Endothelial cell of umbilical vein (primary cell): Measurements from ENCODE around the gene PAK4. TPM values are rescaled to one million over a fixed set of nuclear protein-coding genes. Genes with fewer than 3 reads are reported as not detected.

Source experiments
- BruUV-seq: library from RNA; stranded (reverse); fragments of 400-500 nt; replicated peaks from 2 replicates; lab custom pipeline; 2021; lab: Mats Ljungman, UMichigan
- CTCF ChIA-PET: fragments of 300-600, 350-600 bp; sonication (Branson Sonifier 250); formaldehyde crosslinking; loops from one replicate; lab custom pipeline; 2021; ENCODE audit warnings: antibody characterized with exemption, inconsistent platforms; lab: Charles Lee
- POLR2A ChIA-PET: fragments of 300-600, 350-600 bp; sonication (Branson Sonifier 250); formaldehyde crosslinking; loops from one replicate; lab custom pipeline; 2021; ENCODE audit warnings: antibody characterized with exemption, inconsistent platforms; lab: Charles Lee
- DNase-seq: peaks from one replicate; pipeline ENCODE4 v3.0.0-alpha.2; 2011; ENCODE audit warnings: low read depth, low spot score
- FAIRE-seq: peaks from 2 replicates; lab custom pipeline; 2011; peaks lifted over from hg19 to GRCh38; lab: Jason Lieb, UNC
- H2AFZ ChIP-seq: 2 replicates; pipeline ENCODE4 v1.6.0; 2012; ENCODE audit warnings: low read depth, low read length, control low read depth, inconsistent platforms
- H3K27ac ChIP-seq: 2 replicates; pipeline ENCODE4 v1.5.1; 2011; ENCODE audit warnings: low read depth, mild to moderate bottlenecking, control low read depth, low read length, moderate library complexity; ENCODE audit not compliant: insufficient read depth
- H3K27me3 ChIP-seq, 2 experiments: 2 replicates each; pipeline versions ENCODE4 v1.6.0 to v1.6.1; 2011; ENCODE audit warnings: low read length in 2 of 2, mixed read lengths in 1 of 2; ENCODE audit not compliant: control insufficient read depth in 2 of 2, insufficient read depth in 2 of 2
- H3K36me3 ChIP-seq, 2 experiments: 2 replicates in 1 of 2; 3 replicates in 1 of 2; pipeline ENCODE4 v1.5.1; 2011; ENCODE audit warnings: low read length in 2 of 2, mild to moderate bottlenecking in 1 of 2, moderate library complexity in 1 of 2; ENCODE audit not compliant: control insufficient read depth in 2 of 2, insufficient read depth in 2 of 2; ENCODE audit errors: extremely low read depth in 1 of 2
- H3K4me1 ChIP-seq: 3 replicates; pipeline ENCODE4 v1.5.1; 2011; ENCODE audit warnings: mild to moderate bottlenecking, low read length; ENCODE audit not compliant: control insufficient read depth, insufficient read depth; ENCODE audit errors: extremely low read depth
- H3K4me2 ChIP-seq: 2 replicates; pipeline ENCODE4 v1.6.1; 2011; ENCODE audit warnings: low read length, control low read depth, mixed read lengths; ENCODE audit not compliant: insufficient read depth
- H3K4me3 ChIP-seq, 3 experiments: fragments of 200-600 bp in 1 of 3; sonication (generic), shearing (Covaris generic) in 1 of 3; replicated peaks in 1 of 3; 2 replicates each; pipeline ENCODE4 v1.5.1; 2011 to 2016; ENCODE audit warnings: control low read depth in 3 of 3, low read length in 3 of 3, mild to moderate bottlenecking in 2 of 3, inconsistent platforms in 1 of 3, low read depth in 1 of 3, moderate library complexity in 1 of 3; ENCODE audit not compliant: insufficient read depth in 1 of 3
- H3K79me2 ChIP-seq: 2 replicates; pipeline ENCODE4 v1.6.0; 2012; ENCODE audit warnings: low read length, inconsistent platforms; ENCODE audit not compliant: control insufficient read depth, insufficient read depth
- H3K9ac ChIP-seq: replicated peaks from 2 replicates; pipeline ENCODE3; 2011; ENCODE audit warnings: low read length, control low read depth; ENCODE audit not compliant: insufficient read depth; ENCODE audit errors: extremely low read depth
- H3K9me1 ChIP-seq: replicated peaks from 3 replicates; pipeline ENCODE4 v1.6.0; 2011; ENCODE audit warnings: mild to moderate bottlenecking, low read length; ENCODE audit not compliant: control insufficient read depth, insufficient read depth; ENCODE audit errors: extremely low read depth
- H3K9me3 ChIP-seq: replicated peaks from 2 replicates; pipeline ENCODE4 v1.5.1; 2012; ENCODE audit warnings: low read length, inconsistent platforms; ENCODE audit not compliant: control insufficient read depth, insufficient read depth
- H4K20me1 ChIP-seq: replicated peaks from 2 replicates; pipeline ENCODE3; 2011; ENCODE audit warnings: mild to moderate bottlenecking, low read length; ENCODE audit not compliant: control insufficient read depth, insufficient read depth; ENCODE audit errors: extremely low read depth
- CTCF ChIP-seq, 2 donors: IDR thresholded peaks; 1 replicate in 1 of 2; 2 replicates in 1 of 2; pipeline ENCODE4 v1.5.1; 2011; ENCODE audit warnings: low read length in 2 of 2, mild to moderate bottlenecking in 2 of 2, moderate library complexity in 2 of 2, control low read depth in 1 of 2, inconsistent platforms in 1 of 2, low read depth in 1 of 2; ENCODE audit not compliant: insufficient read depth in 1 of 2; ENCODE audit errors: extremely low read depth in 1 of 2
- EZH2 ChIP-seq: IDR thresholded peaks from 2 replicates; pipeline ENCODE4 v1.6.1; 2012; ENCODE audit warnings: borderline replicate concordance, low read depth, mild to moderate bottlenecking, moderate library complexity, low read length, inconsistent platforms; ENCODE audit not compliant: severe bottlenecking
- FOS ChIP-seq: IDR thresholded peaks from 2 replicates; pipeline ENCODE4 v1.6.1; 2011; ENCODE audit warnings: mild to moderate bottlenecking, low read length, moderate library complexity, borderline replicate concordance; ENCODE audit not compliant: insufficient read depth
- GATA2 ChIP-seq: IDR thresholded peaks from 2 replicates; pipeline ENCODE4 v1.7.0; 2011; ENCODE audit warnings: low read depth, mild to moderate bottlenecking, moderate library complexity, mixed read lengths, low read length; ENCODE audit not compliant: insufficient read length, insufficient read depth
- JUN ChIP-seq: IDR thresholded peaks from 2 replicates; pipeline ENCODE4 v1.6.1; 2011; ENCODE audit warnings: borderline replicate concordance, low read depth; ENCODE audit not compliant: insufficient read length, insufficient read depth
- MAX ChIP-seq: IDR thresholded peaks from 2 replicates; pipeline ENCODE4 v1.6.1; 2011; ENCODE audit not compliant: insufficient read depth, insufficient read length
- MYC ChIP-seq: IDR thresholded peaks from one replicate; pipeline ENCODE4 v1.6.1; 2011; ENCODE audit warnings: mild to moderate bottlenecking, low read depth, low read length
- POLR2A ChIP-seq: IDR thresholded peaks from 2 replicates; pipeline ENCODE4 v1.6.1; 2012; ENCODE audit warnings: low read depth, mild to moderate bottlenecking, control low read depth, low read length
- POLR2AphosphoS5 ChIP-seq: IDR thresholded peaks from 2 replicates; pipeline ENCODE4 v1.6.1; 2012; ENCODE audit warnings: low read depth, mild to moderate bottlenecking, control low read depth, low read length, moderate library complexity; ENCODE audit not compliant: insufficient read depth
- dilution Hi-C: fragments of 300-500 bp; cut with MboI; formaldehyde crosslinking; loops from one replicate; pipeline ENCODE4 v1.15.0; 2019; ENCODE audit warnings: low sequenced_read_pairs; ENCODE audit not compliant: extremely low pct_ligation_motif_present
- intact Hi-C: fragments of 100-400 bp; cut with micrococcal nuclease; formaldehyde crosslinking; loops from one replicate; pipeline ENCODE4 v1.10.0; 2022
- polyA plus RNA-seq, 4 experiments: library from polyadenylated mRNA; depleted of rRNA in 3 of 4; stranded (reverse) in 3 of 4; unstranded in 1 of 4; fragments of >200 nt; gene quantifications; 2 replicates each; pipeline versions ENCODE4 v1.2.1 to v1.2.3, GENCODE V29; 2011 to 2012; ENCODE audit warnings: missing spikeins in 1 of 4
- total RNA-seq: library from RNA; stranded (reverse); gene quantifications from 2 replicates; pipeline ENCODE4 v1.2.3, GENCODE V29; 2021

PAK4 gene
- total and polyA plus RNA-seq, 2 donors (not counting 3 experiments of a cell fraction or from before 2014, with no cell fraction given) = 39.8 to 55.4 TPM

GRCh38 chr19:39193803-39194202 is 68.2 kb downstream of the PAK4 start:
- DNase-seq = no peak
- intact Hi-C loops = no loop called here
- CTCF ChIA-PET = no interaction called here

More at GRCh38 chr19:39193803-39194202, 68.2 kb downstream of the PAK4 start:
- no peaks in the 10 kb centered on the region for H3K9me1 ChIP-seq
- no peaks in the 10 kb centered on the region for H3K36me3 ChIP-seq
- TF ChIP-seq POLR2AphosphoS5 (no peak), EZH2 (no peak), GATA2 (no peak), MAX (no peak), MYC (no peak), JUN (no peak), POLR2A (no peak), CTCF (IDR thresholded peaks at IDR 0.05; ENCODE audit: extremely low read depth in 1 of 2, insufficient read depth in 1 of 2, low read depth in 1 of 2, low read length in 2 of 2) (no peak), FOS (no peak)
- H3K4me1 ChIP-seq = no peaks in the 10 kb centered on the region
- dilution Hi-C loops = no loop called here
- no peaks in the 10 kb centered on the region for H4K20me1 ChIP-seq
- no peak overlapping the region for H2AFZ ChIP-seq
- H3K79me2 ChIP-seq = no peaks in the 10 kb centered on the region
- no peak overlapping the region for H3K4me3 ChIP-seq
- no peak for FAIRE-seq
- POLR2A ChIA-PET = no interaction called here
- H3K9ac ChIP-seq = no peak overlapping the region
- H3K27ac ChIP-seq = no peak overlapping the region
- H3K9me3 ChIP-seq = no peaks in the 10 kb centered on the region
- no TSS peak for BruUV-seq
- no peak overlapping the region for H3K4me2 ChIP-seq
- H3K27me3 ChIP-seq = peaks cover 26 to 36% of the 10 kb centered on the region in 2 experiments
